HG03045 (cell line): ENCODE data around the gene CHD9NB.

Experiments used
- ATAC-seq: cut with Tn5 transposase; IDR thresholded peaks from one replicate; pipeline ENCODE4 v1.9.1; 2021; ENCODE audit warnings: mild to moderate bottlenecking, moderate library complexity; ENCODE audit not compliant: unreplicated experiment

CHD9NB gene

GRCh38 chr16:53035176-53035942 is 17.3 kb downstream of the CHD9NB start:
- ATAC-seq: no peak

GRCh38 chr16:53034306-53034705 is 18.4 kb downstream of the CHD9NB start:
- no peak for ATAC-seq

- no peak for ATAC-seq
These were observed 21.3 kb downstream of the CHD9NB start for GRCh38 chr16:53031323-53031942.

GRCh38 chr16:53029971-53030370 is 22.7 kb downstream of the CHD9NB start:
- no peak for ATAC-seq

GRCh38 chr16:53024045-53024444 is 28.7 kb downstream of the CHD9NB start:
- peak; percentile 42 for ATAC-seq

- ATAC-seq: no peak
These were observed 30.3 kb downstream of the CHD9NB start for GRCh38 chr16:53022374-53022773.

GRCh38 chr16:53018834-53019416 is 33.8 kb downstream of the CHD9NB start:
- no peak for ATAC-seq

- ATAC-seq: no peak
These were observed 38.4 kb downstream of the CHD9NB start for GRCh38 chr16:53014287-53014686.

GRCh38 chr16:53007095-53007494 is 45.6 kb downstream of the CHD9NB start:
- no peak for ATAC-seq

- no peak for ATAC-seq
These were observed 54.8 kb downstream of the CHD9NB start for GRCh38 chr16:52997922-52998321.

GRCh38 chr16:52994942-52995341 is 57.8 kb downstream of the CHD9NB start:
- no peak for ATAC-seq

GRCh38 chr16:52993179-52993578 is 59.5 kb downstream of the CHD9NB start:
- no peak for ATAC-seq

- ATAC-seq: no peak
These were observed 61.1 kb downstream of the CHD9NB start for GRCh38 chr16:52991572-52991971.
